ENCODE results near the gene THUMPD3.

Gene THUMPD3

DNA sequence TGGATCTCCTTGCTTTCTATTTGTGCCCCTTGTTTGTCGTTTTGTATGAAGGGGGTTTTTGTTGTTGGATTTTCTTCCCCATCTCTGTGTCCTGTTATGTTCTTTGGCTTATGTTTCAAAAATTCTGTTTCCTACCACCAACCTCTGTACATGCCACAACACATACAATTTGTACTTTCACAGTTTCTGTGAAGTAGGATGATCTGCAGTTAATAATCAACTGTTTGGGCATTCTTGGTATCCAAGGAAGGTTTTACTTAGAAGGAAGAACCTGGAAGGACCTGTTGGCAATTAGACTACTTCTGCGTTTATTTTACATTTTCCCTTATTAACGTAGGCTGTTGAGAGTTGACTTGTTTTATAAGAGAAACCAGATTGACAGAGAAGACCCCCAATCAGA, 42.9 kb downstream of the THUMPD3 start:
- TF ChIP-seq CREB1 (IDR thresholded peaks at IDR 0.05; ENCODE audit: low read depth) (no peak), CEBPB (IDR thresholded peaks at IDR 0.05) (no peak), TCF12 (IDR thresholded peaks at IDR 0.05; ENCODE audit: low read depth) (no peak), RAD21 (IDR thresholded peaks at IDR 0.05; ENCODE audit: low read depth) (no peak), EP300 (IDR thresholded peaks at IDR 0.05; ENCODE audit: borderline replicate concordance) (no peak), EGR1 (IDR thresholded peaks at IDR 0.05) (no peak), TAF1 (IDR thresholded peaks at IDR 0.05; ENCODE audit: low read depth) (no peak), YY1 (IDR thresholded peaks at IDR 0.05; ENCODE audit: low read depth) (no peak), TEAD4 (IDR thresholded peaks at IDR 0.05) (no peak), ZBTB7A (IDR thresholded peaks at IDR 0.05; ENCODE audit: low read depth) (no peak), FOXM1 (IDR thresholded peaks at IDR 0.05; ENCODE audit: borderline replicate concordance, low read depth) (no peak)
- TF ChIP-seq, protein P1, sequence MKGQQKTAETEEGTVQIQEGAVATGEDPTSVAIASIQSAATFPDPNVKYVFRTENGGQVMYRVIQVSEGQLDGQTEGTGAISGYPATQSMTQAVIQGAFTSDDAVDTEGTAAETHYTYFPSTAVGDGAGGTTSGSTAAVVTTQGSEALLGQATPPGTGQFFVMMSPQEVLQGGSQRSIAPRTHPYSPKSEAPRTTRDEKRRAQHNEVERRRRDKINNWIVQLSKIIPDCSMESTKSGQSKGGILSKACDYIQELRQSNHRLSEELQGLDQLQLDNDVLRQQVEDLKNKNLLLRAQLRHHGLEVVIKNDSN (IDR thresholded peaks at IDR 0.05): no peak
- TF ChIP-seq, protein P2, sequence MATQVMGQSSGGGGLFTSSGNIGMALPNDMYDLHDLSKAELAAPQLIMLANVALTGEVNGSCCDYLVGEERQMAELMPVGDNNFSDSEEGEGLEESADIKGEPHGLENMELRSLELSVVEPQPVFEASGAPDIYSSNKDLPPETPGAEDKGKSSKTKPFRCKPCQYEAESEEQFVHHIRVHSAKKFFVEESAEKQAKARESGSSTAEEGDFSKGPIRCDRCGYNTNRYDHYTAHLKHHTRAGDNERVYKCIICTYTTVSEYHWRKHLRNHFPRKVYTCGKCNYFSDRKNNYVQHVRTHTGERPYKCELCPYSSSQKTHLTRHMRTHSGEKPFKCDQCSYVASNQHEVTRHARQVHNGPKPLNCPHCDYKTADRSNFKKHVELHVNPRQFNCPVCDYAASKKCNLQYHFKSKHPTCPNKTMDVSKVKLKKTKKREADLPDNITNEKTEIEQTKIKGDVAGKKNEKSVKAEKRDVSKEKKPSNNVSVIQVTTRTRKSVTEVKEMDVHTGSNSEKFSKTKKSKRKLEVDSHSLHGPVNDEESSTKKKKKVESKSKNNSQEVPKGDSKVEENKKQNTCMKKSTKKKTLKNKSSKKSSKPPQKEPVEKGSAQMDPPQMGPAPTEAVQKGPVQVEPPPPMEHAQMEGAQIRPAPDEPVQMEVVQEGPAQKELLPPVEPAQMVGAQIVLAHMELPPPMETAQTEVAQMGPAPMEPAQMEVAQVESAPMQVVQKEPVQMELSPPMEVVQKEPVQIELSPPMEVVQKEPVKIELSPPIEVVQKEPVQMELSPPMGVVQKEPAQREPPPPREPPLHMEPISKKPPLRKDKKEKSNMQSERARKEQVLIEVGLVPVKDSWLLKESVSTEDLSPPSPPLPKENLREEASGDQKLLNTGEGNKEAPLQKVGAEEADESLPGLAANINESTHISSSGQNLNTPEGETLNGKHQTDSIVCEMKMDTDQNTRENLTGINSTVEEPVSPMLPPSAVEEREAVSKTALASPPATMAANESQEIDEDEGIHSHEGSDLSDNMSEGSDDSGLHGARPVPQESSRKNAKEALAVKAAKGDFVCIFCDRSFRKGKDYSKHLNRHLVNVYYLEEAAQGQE (IDR thresholded peaks at IDR 0.05; ENCODE audit: low read depth): no peak
- TF ChIP-seq, protein P3, sequence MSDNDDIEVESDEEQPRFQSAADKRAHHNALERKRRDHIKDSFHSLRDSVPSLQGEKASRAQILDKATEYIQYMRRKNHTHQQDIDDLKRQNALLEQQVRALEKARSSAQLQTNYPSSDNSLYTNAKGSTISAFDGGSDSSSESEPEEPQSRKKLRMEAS (IDR thresholded peaks at IDR 0.05): no peak

DNA sequence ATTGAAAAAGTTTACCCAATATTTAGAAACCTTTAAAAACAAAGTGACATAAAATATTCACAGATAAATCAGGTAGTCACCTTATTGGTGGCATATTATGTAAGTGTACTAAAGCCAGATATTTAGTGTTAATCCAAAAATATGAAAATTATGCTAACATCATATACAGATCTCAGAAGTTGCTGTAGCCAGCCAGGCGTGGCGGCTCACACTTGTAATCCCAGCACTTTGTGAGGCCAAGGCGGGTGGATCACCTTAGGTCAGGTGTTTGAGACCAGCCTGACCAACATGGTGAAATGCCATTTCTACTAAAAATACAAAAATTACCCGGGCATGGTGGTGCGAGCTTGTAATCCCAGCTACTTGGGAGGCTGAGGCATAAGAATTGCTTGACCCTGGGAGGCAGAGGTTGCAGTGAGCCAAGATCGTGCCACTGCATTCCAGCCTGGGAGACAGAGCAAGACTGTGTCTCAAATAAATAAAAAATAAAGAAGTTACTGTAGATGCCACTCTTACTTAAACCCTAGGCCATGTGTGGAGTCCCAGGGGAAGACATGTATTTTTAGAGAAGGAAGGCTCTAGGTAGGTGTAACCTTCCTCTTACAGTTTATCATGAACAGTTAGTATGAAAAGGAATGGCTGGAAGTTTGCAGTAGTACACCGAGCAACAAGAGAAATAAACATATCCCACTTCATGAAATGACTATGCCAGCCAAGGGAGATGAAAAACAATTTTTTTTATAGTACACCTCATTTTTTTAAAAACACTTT, 44.2 kb downstream of the THUMPD3 start:
- TF ChIP-seq, protein P1 (IDR thresholded peaks at IDR 0.05): no peak
- TF ChIP-seq NFIC (IDR thresholded peaks at IDR 0.05) (no peak), TAF1 (IDR thresholded peaks at IDR 0.05; ENCODE audit: low read depth) (no peak), ZBTB7A (IDR thresholded peaks at IDR 0.05; ENCODE audit: low read depth) (no peak), EP300 (IDR thresholded peaks at IDR 0.05; ENCODE audit: borderline replicate concordance) (no peak), EGR1 (IDR thresholded peaks at IDR 0.05) (no peak), CEBPB (IDR thresholded peaks at IDR 0.05) (no peak), TEAD4 (IDR thresholded peaks at IDR 0.05) (no peak), RAD21 (IDR thresholded peaks at IDR 0.05; ENCODE audit: low read depth) (no peak), FOXM1 (IDR thresholded peaks at IDR 0.05; ENCODE audit: borderline replicate concordance, low read depth) (no peak), TCF12 (IDR thresholded peaks at IDR 0.05; ENCODE audit: low read depth) (no peak)
- TF ChIP-seq, protein P3 (IDR thresholded peaks at IDR 0.05): no peak

DNA sequence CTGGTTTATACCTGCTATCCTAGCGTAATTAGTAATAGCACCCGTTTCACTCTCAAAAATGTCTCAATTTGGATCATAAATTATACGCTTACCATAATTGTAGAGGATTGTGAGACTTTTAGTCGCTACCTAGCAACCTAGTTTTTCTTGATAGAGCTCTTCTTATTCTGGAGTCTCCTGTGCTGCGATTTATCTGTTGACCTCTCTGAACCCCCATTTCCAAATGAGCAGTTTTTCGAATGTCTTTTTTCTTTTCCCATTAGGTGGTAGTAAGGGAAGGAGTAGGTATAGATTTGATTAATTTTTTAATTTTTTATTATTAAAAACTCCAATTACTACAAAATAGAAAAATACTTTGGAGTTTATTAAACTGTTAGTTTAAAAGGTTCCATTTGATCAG, 45.2 kb downstream of the THUMPD3 start:
- TF ChIP-seq ZBTB7A (IDR thresholded peaks at IDR 0.05; ENCODE audit: low read depth): no peak
- no peak for TF ChIP-seq EP300 (IDR thresholded peaks at IDR 0.05; ENCODE audit: borderline replicate concordance)
- no peak for TF ChIP-seq TEAD4 (IDR thresholded peaks at IDR 0.05)
- no peak for TF ChIP-seq NFIC (IDR thresholded peaks at IDR 0.05)
- no peak for TF ChIP-seq EGR1 (IDR thresholded peaks at IDR 0.05)
- no peak for TF ChIP-seq RAD21 (IDR thresholded peaks at IDR 0.05; ENCODE audit: low read depth)
- no peak for TF ChIP-seq TCF12 (IDR thresholded peaks at IDR 0.05; ENCODE audit: low read depth)
- TF ChIP-seq CREB1 (IDR thresholded peaks at IDR 0.05; ENCODE audit: low read depth): no peak
- TF ChIP-seq, protein P1 (IDR thresholded peaks at IDR 0.05): no peak
- TF ChIP-seq FOXM1 (IDR thresholded peaks at IDR 0.05; ENCODE audit: borderline replicate concordance, low read depth): no peak
- no peak for TF ChIP-seq CEBPB (IDR thresholded peaks at IDR 0.05)
- TF ChIP-seq, protein P3 (IDR thresholded peaks at IDR 0.05): no peak
- no peak for TF ChIP-seq TAF1 (IDR thresholded peaks at IDR 0.05; ENCODE audit: low read depth)
- TF ChIP-seq YY1 (IDR thresholded peaks at IDR 0.05; ENCODE audit: low read depth): no peak
- TF ChIP-seq, protein P2 (IDR thresholded peaks at IDR 0.05; ENCODE audit: low read depth): no peak

DNA sequence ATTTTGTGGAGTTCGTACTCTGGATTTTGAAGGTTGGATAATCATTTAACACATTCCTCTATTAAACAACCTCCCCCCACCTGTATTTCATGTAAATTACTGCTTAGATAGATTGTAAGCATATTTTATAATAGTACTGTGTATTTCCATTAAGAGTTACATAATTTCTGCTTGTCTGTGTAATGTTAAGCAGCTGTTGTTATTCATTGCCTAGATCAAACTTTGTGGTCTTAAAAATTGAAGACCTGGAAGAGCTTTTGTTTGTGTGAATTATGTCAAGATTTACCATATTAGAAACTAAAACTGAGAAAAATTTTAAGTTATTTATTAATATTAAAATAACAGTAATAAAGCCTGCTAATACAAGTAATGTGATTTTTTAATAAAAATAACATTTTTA, 45.7 kb downstream of the THUMPD3 start:
- TF ChIP-seq NFIC (IDR thresholded peaks at IDR 0.05) (no peak), EGR1 (IDR thresholded peaks at IDR 0.05) (no peak), CREB1 (IDR thresholded peaks at IDR 0.05; ENCODE audit: low read depth) (no peak), YY1 (IDR thresholded peaks at IDR 0.05; ENCODE audit: low read depth) (no peak), CEBPB (IDR thresholded peaks at IDR 0.05) (no peak), FOXM1 (IDR thresholded peaks at IDR 0.05; ENCODE audit: borderline replicate concordance, low read depth) (no peak), TCF12 (IDR thresholded peaks at IDR 0.05; ENCODE audit: low read depth) (no peak), EP300 (IDR thresholded peaks at IDR 0.05; ENCODE audit: borderline replicate concordance) (no peak), RAD21 (IDR thresholded peaks at IDR 0.05; ENCODE audit: low read depth) (no peak), TAF1 (IDR thresholded peaks at IDR 0.05; ENCODE audit: low read depth) (no peak), TEAD4 (IDR thresholded peaks at IDR 0.05) (no peak), ZBTB7A (IDR thresholded peaks at IDR 0.05; ENCODE audit: low read depth) (no peak)
- TF ChIP-seq, protein P3 (IDR thresholded peaks at IDR 0.05): no peak
- TF ChIP-seq, protein P2 (IDR thresholded peaks at IDR 0.05; ENCODE audit: low read depth): no peak

Measured in Ishikawa (cell line).